Measurements from ENCODE around the gene OTX1.

Gene OTX1

GRCh38 chr2:63047321-63048279 is 3.0 kb upstream of the OTX1 start:
- DNase-seq, result no peak

GRCh38 chr2:63048367-63049171 is 2.1 kb upstream of the OTX1 start:
- no peak for DNase-seq

- DNase-seq, result no peak
Observed at GRCh38 chr2:63049211-63049969, 1.2 kb upstream of the OTX1 start.

- no peak for DNase-seq
Observed at GRCh38 chr2:63049970-63050333, 678 bp upstream of the OTX1 start.

GRCh38 chr2:63051042-63051794 is 588 bp downstream of the OTX1 start:
- DNase-seq, result no peak

GRCh38 chr2:63051795-63052333 is 1.2 kb downstream of the OTX1 start:
- no peak for DNase-seq

GRCh38 chr2:63052411-63053080 is 1.9 kb downstream of the OTX1 start:
- DNase-seq, result no peak

GRCh38 chr2:63053081-63053888 is 2.7 kb downstream of the OTX1 start:
- no peak for DNase-seq

- no peak for DNase-seq
Observed at GRCh38 chr2:63053889-63054602, 3.4 kb downstream of the OTX1 start.

- no peak for DNase-seq
Observed at GRCh38 chr2:63054841-63055225, 4.2 kb downstream of the OTX1 start.

- no peak for DNase-seq
Observed at GRCh38 chr2:63055226-63056106, 4.8 kb downstream of the OTX1 start.

- no peak for DNase-seq
Observed at GRCh38 chr2:63056107-63057050, 5.7 kb downstream of the OTX1 start.

- no peak for DNase-seq
Observed at GRCh38 chr2:63057249-63058143, 6.9 kb downstream of the OTX1 start.

- DNase-seq, result no peak
Observed at GRCh38 chr2:63058144-63058920, 7.7 kb downstream of the OTX1 start.

- DNase-seq, result no peak
Observed at GRCh38 chr2:63058921-63059792, 8.5 kb downstream of the OTX1 start.
